GM21576 (cell line): ENCODE results near the gene LRPPRC.
"Not testable (repeated sequence)": the region's sequence is repeated elsewhere in the genome, so short reads cannot be mapped to it uniquely, and the experiment has no call there.

Experiments
- ATAC-seq: cut with Tn5 transposase; IDR thresholded peaks from one replicate; pipeline ENCODE4 v1.9.1; 2021; ENCODE audit warnings: mild to moderate bottlenecking, moderate library complexity; ENCODE audit not compliant: unreplicated experiment

LRPPRC gene

GRCh38 chr2:43995733-43996533 is at the start of gene LRPPRC:
TSS of gene LRPPRC (minus strand) at chr2:43995989. CDS start at chr2:43995947, 42 bp downstream.
- ATAC-seq = peak; percentile 95

- no peak for ATAC-seq
Measured at GRCh38 chr2:44045061-44045460, 49.3 kb upstream of the LRPPRC start.

- ATAC-seq = peak; percentile 97
Measured at GRCh38 chr2:44044281-44044720, 48.5 kb upstream of the LRPPRC start.

DNA sequence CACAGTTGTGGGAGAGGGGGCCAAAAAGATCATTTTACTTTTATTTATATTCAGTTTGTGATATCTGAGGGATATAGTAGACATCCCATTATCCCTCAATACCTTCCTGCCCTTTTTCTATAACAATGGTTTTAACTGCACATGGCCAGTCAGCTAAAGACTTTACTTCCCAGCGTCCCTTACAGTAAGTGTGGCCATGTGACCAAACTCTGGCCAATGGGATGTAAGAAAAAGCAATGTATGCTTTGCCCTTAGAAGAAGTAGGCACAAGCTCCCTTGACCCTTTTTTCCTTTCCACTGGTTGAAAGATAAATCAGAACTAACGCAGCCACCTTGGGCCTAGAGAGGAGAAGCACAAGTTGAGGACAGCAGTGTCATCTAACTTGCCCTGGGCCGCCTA is 44.6 kb upstream of the LRPPRC start:
- ATAC-seq = no peak

GRCh38 chr2:44038277-44038676 is 42.5 kb upstream of the LRPPRC start:
- no peak for ATAC-seq

- ATAC-seq = no peak
Measured at GRCh38 chr2:44037221-44037620, 41.4 kb upstream of the LRPPRC start.

GRCh38 chr2:44033947-44034346 is 38.2 kb upstream of the LRPPRC start:
- ATAC-seq = no peak

GRCh38 chr2:44027076-44027475 is 31.3 kb upstream of the LRPPRC start:
- ATAC-seq = not testable (repeated sequence)

DNA sequence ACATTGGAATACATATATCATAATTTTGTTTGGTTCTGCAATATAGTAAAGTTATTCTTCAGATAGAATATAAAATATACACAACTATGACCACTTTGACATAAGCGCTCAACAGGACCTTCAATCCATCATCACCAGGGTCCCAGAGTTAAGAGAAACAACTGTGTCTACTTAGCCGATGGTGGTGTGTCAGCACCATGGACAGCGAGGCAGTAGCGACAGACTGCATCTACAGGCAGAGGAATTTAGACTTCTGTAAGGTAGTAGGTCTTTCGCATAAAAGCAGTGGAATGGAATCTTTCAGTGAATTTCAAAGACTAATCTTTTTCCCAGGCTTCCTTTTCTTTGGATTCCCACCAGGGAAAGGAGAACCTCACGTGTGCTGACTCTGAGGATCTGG is 20.5 kb upstream of the LRPPRC start:
- no peak for ATAC-seq

DNA sequence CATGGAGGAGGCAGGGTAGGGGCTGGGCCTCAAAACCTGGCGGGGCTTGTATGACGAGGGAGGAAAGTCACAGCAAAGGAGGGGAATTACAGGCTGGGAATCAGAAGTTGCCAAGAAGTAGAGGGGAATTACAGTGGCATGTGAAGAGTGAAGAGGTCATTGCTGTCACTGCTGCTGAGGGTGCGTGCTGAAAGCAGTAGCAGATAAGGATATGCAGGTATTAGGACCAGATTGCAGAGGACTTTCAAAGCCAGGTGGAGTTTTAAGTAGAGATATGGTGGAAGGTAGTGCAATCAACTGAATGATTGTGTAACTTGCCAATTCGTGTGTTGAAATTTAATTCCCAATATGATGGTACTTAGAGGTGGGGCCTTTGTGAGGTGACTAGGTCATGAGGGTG is 19.4 kb upstream of the LRPPRC start:
- ATAC-seq = no peak

DNA sequence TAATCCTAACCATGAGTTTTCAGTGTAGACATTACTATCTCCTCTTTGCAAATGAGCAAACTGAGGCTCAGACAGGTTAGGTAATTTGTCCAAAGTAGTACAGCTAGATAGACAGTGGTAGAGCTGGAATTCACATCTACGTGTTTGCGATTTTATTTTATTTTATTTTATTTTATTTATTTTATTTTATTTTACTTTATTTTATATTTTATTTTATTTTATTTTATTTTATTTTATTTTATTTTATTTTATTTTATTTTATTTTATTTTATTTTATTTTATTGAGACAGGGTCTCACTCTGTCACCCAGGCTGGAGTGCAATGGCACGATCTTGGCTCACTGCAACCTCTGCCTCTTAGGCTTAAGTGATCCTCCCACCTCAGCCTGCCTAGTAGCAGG is 17.4 kb upstream of the LRPPRC start:
- not testable (repeated sequence) for ATAC-seq

GRCh38 chr2:44010266-44010665 is 14.5 kb upstream of the LRPPRC start:
- no peak for ATAC-seq

- ATAC-seq = no peak
Measured at GRCh38 chr2:44009136-44009735, 13.4 kb upstream of the LRPPRC start.

GRCh38 chr2:44005846-44006245 is 10.1 kb upstream of the LRPPRC start:
- ATAC-seq = no peak

DNA sequence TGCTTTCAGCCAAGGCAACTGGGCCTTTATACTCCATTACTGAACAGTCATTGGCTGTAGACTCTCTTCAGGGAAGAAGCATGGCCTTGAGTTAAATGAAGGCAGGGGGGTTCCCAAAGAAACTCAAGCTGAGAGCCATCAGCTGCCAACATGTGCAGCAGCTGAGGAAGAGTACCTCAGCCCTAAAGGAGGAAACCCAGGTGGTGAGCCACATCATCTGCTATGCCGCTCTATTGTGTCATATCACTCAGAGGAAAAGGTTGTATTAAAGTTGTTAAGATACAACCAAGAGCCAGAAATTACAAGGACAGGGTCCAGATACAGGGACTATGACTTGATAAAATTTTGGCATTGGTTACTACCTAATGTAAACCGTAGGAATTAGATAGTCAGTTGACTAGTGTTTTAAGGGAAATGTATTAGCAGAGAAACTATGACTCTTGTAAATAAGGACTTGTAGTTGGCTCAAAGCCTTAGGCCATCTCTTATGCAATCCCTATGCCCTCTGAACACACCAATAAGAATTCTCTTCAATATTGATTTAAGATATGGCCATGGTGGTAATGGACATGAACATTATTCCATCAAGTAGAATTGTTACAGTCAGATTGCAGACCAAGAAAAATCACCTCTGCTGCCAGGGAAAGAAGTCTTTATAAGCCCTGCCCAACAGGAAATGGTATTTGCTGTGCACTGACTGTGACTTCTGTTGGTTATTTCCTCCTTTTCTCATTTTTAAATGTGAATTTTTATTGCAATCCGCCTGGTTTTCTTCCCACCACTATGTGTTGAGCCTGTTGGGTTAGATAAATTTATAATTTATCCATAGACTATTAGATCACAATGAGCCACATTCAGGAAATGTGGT is 9.2 kb upstream of the LRPPRC start:
- ATAC-seq = no peak

DNA sequence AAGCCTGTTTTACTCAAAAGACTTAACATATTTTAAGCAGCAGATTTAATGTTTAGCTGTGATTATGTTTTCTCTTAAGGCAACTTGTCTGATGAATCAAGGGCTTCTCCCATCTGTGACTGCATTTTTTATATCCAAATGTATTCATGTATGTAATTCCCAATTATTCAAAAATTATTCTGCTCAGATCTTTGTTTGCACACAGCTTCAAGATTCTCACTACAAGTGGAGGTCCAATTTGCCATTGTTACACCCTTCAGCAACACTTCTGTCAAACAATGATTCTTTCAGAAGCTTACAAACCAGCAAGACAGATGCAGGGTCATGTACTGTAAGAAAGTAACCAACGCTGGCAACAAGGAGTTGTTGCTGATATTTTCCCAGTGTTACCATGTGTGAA is 5.9 kb upstream of the LRPPRC start:
- no peak for ATAC-seq

- ATAC-seq = no peak
Measured at GRCh38 chr2:43998263-43998662, 2.5 kb upstream of the LRPPRC start.

DNA sequence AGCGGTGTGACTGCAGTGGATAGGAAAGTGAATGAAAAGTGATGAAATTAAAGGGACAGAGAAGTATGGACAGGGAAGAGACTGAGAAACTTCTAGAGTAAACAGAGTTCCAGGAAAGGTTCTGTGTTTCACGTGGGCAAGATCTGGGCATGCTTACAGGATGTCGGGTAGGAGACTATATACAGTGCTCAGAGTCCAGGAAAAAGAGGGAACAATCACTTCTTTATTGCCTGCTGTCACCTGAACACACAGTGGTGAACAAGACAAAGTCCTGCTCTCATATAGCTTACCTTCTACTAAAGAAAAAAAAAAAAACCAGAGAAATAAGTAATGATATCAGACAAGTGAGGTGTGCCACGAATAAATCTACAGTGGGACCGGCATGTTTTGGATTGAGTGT is 2.4 kb downstream of the LRPPRC start:
- ATAC-seq = no peak

DNA sequence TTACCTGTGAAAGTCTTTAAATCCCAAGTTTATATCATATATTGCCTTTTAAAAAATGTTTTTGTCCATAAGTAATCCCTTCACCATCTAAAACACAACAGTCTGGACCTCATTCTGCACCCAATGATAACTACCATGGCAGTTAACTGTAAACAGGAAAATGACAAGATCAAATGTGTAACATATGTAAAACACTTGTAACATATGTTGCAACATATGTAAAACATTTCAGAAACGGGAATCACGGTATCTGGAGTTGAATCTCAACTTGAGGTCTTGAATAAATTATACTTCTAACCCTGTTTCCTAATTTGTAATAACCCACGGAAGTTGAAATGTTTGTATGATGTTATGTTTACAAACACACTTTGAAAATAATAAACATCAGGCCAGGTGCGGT is 6.2 kb downstream of the LRPPRC start:
- ATAC-seq = no peak

DNA sequence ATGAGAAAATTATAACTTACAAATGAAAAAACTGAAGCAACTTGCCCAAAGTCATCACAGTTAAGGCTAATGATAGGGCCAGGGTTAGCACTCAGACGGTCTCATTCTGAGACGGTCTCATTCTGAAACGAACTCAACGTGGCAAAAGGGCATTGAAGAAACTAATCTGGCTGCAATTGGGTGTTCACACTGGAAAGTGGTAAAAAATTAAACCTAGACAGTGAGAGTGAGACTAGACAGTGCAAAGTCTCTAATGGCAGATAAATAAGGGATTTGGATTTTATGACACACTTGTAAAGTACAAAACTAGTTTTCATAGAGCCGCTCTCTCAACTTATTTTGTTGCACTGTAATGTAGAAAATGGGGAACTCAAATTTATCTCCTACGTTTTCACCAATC is 9.2 kb downstream of the LRPPRC start:
- ATAC-seq = no peak

GRCh38 chr2:43985359-43985758 is 10.4 kb downstream of the LRPPRC start:
- ATAC-seq = no peak

- ATAC-seq = no peak
Measured at GRCh38 chr2:43984533-43984932, 11.3 kb downstream of the LRPPRC start.
